ENCODE measurements around the gene ECE1.

Gene ECE1

DNA sequence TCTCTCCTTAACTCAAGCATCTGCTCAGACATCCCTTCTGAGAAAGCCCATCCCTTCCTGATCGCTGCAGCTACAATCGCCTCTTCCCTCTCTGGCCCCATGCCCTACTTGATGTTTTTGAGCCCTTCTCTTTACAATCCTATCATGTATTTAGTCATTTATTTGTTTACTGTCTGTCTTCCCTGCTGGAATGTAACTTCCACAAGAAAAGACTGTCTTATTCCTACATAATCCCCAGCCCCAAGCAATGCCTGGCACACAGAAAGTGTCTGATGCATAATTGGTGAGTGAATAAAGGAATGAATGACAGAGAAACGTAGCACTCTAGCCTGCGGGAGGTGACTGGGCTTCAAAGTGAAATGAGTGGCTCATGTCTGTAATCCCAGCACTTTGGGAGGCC lies 25.4 kb downstream of the ECE1 start:
- TF ChIP-seq TARDBP (IDR thresholded peaks at IDR 0.05) (no peak), SP1 (IDR thresholded peaks at IDR 0.05) (no peak), BHLHE40 (IDR thresholded peaks at IDR 0.05; ENCODE audit: borderline replicate concordance) (no peak), ELF4 (IDR thresholded peaks at IDR 0.05) (no peak), LEF1 (IDR thresholded peaks at IDR 0.05; ENCODE audit: borderline replicate concordance) (no peak), HDGF (IDR thresholded peaks at IDR 0.05; ENCODE audit: borderline replicate concordance) (no peak), ARNT (IDR thresholded peaks at IDR 0.05) (no peak)
- DNase-seq (ENCODE audit: extremely low spot score): no peak
- POLR2A ChIA-PET: interaction anchor here (0.8 kb wide), 1 partner anchor 10 kb away, joined by 3 read pairs; no protein-coding TSS in a partner anchor
- CTCF ChIA-PET: interaction anchor here (0.6 kb wide), 1 partner anchor 103 kb away, joined by 10 read pairs; no protein-coding TSS in a partner anchor

DNA sequence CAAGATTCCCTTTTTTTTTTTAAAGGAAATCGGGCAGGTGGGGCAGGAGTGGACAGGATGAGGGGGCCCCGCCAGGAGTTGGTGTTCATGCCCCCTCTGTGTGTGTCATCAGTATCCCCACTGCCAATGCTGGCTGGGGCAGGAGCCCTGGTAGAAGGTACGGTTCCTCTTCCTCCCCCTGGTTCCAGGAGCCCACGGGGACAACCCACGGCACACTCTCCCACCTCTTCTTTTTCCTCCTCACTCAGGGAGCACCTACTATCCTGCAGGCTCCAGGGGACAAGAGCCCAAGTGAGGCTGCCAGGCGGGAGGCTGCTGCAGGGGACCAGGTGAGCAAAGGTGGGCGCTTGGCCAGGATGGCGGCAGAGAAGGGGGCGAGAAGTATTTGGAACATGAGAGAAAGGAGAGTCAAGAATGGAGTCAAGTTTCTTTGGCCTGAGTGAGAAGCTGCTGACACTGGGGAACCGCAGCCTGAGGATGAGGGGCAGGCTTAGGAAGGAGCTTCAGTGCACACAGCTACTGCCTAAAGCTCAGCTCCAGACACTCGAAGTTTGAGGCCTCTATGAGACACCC lies 26.5 kb downstream of the ECE1 start:
- POLR2A ChIA-PET: interaction anchor here (0.8 kb wide), 1 partner anchor 9 kb away, joined by 3 read pairs; no protein-coding TSS in a partner anchor
- DNase-seq (ENCODE audit: extremely low spot score): no peak
- no peak for TF ChIP-seq TARDBP (IDR thresholded peaks at IDR 0.05)
- no peak for TF ChIP-seq ELF4 (IDR thresholded peaks at IDR 0.05)
- CTCF ChIA-PET: no interaction called here

DNA sequence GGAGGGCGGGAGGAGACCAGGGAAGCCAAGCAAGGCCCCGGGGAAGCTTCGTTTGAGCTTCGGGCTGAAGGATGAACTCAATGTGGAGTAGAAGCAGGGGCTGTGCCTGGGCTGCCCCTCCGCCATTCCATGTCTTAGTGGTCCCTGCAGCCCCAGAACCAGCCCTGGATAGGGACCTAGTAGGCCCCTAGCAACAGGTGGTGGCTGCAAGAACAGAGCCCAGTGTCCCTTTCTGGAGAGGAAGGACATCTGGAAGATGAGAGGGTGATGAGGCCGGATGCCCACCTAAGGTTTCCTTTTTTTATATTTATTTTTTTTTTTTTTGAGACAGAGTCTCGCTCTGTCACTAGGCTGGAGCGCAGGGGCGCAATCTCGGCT lies 27.2 kb downstream of the ECE1 start:
- ChIA-PET CTCF (no interaction called here), POLR2A (no interaction called here)
- no peak for DNase-seq (ENCODE audit: extremely low spot score)
- TF ChIP-seq, protein P1, sequence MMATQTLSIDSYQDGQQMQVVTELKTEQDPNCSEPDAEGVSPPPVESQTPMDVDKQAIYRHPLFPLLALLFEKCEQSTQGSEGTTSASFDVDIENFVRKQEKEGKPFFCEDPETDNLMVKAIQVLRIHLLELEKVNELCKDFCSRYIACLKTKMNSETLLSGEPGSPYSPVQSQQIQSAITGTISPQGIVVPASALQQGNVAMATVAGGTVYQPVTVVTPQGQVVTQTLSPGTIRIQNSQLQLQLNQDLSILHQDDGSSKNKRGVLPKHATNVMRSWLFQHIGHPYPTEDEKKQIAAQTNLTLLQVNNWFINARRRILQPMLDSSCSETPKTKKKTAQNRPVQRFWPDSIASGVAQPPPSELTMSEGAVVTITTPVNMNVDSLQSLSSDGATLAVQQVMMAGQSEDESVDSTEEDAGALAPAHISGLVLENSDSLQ (IDR thresholded peaks at IDR 0.05): no peak
- TF ChIP-seq CTBP1 (IDR thresholded peaks at IDR 0.05; ENCODE audit: borderline replicate concordance) (no peak), LEF1 (IDR thresholded peaks at IDR 0.05; ENCODE audit: borderline replicate concordance) (no peak), NFRKB (IDR thresholded peaks at IDR 0.05) (no peak), BHLHE40 (IDR thresholded peaks at IDR 0.05; ENCODE audit: borderline replicate concordance) (no peak), SP1 (IDR thresholded peaks at IDR 0.05) (no peak), ELF4 (IDR thresholded peaks at IDR 0.05) (no peak), SUZ12 (IDR thresholded peaks at IDR 0.05) (no peak), ZNF384 (IDR thresholded peaks at IDR 0.05) (no peak), FOXM1 (IDR thresholded peaks at IDR 0.05; ENCODE audit: borderline replicate concordance) (no peak), TARDBP (IDR thresholded peaks at IDR 0.05) (no peak), HDGF (IDR thresholded peaks at IDR 0.05; ENCODE audit: borderline replicate concordance) (no peak), FOXA1 (IDR thresholded peaks at IDR 0.05) (no peak), ARNT (IDR thresholded peaks at IDR 0.05) (no peak)

DNA sequence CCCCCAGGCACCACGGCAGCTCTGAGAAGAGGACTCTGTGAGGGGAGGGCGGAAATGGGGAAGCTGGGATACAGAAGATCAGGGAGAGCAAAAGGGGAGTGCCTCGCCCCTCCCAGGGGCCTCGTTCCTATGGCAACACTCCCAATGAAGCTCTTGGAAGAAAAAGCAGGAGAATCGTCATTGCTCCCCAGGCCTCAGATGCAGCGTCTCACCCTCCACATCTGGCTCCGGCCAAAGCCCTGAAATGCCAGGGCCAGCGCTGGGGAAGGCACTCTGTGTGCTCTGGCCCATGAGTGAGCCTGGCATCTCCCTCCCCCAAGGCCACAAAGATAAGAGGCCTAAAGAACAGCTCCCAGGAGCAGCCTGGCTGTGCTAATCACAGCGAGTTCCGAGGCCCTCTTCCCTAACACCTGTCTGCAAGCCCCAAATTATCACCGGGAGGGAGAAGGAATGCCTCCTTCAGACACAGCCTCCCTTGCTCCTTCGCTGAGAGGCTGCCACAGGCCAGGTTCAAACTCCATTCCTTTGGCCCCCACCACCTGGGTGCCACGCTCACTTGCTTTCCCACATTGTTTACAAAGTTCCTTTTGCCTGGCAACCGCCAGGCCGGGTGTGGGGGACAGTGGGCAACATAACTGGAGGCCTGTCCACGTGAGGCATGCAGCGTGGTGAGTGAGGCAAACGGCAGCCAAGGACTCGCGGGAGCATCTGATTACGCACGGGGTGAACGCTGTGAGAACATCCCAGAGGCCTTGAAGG lies 27.8 kb downstream of the ECE1 start:
- CTCF ChIA-PET: interaction anchor here (0.9 to 9.0 kb wide), 2 partner anchors 8 to 106 kb away, joined by 4 to 74 read pairs; no protein-coding TSS in a partner anchor
- TF ChIP-seq FOXM1 (IDR thresholded peaks at IDR 0.05; ENCODE audit: borderline replicate concordance): no peak
- TF ChIP-seq SP1 (IDR thresholded peaks at IDR 0.05): no peak
- no peak for TF ChIP-seq CTBP1 (IDR thresholded peaks at IDR 0.05; ENCODE audit: borderline replicate concordance)
- TF ChIP-seq ELF4 (IDR thresholded peaks at IDR 0.05): no peak
- TF ChIP-seq BHLHE40 (IDR thresholded peaks at IDR 0.05; ENCODE audit: borderline replicate concordance): no peak
- no peak for TF ChIP-seq SUZ12 (IDR thresholded peaks at IDR 0.05)
- no peak for TF ChIP-seq LEF1 (IDR thresholded peaks at IDR 0.05; ENCODE audit: borderline replicate concordance)
- no peak for TF ChIP-seq L3MBTL2 (conservative IDR thresholded peaks at IDR 0.05)
- TF ChIP-seq, protein P1 (IDR thresholded peaks at IDR 0.05): no peak
- no peak for TF ChIP-seq NFRKB (IDR thresholded peaks at IDR 0.05)
- TF ChIP-seq TARDBP (IDR thresholded peaks at IDR 0.05): no peak
- TF ChIP-seq FOXA1 (IDR thresholded peaks at IDR 0.05): no peak
- TF ChIP-seq HDGF (IDR thresholded peaks at IDR 0.05; ENCODE audit: borderline replicate concordance): no peak
- no peak for TF ChIP-seq ZNF384 (IDR thresholded peaks at IDR 0.05)
- POLR2A ChIA-PET: interaction anchor here (1.0 kb wide), 1 partner anchor 82 kb away, joined by 3 read pairs; no protein-coding TSS in a partner anchor
- no peak for DNase-seq (ENCODE audit: extremely low spot score)

DNA sequence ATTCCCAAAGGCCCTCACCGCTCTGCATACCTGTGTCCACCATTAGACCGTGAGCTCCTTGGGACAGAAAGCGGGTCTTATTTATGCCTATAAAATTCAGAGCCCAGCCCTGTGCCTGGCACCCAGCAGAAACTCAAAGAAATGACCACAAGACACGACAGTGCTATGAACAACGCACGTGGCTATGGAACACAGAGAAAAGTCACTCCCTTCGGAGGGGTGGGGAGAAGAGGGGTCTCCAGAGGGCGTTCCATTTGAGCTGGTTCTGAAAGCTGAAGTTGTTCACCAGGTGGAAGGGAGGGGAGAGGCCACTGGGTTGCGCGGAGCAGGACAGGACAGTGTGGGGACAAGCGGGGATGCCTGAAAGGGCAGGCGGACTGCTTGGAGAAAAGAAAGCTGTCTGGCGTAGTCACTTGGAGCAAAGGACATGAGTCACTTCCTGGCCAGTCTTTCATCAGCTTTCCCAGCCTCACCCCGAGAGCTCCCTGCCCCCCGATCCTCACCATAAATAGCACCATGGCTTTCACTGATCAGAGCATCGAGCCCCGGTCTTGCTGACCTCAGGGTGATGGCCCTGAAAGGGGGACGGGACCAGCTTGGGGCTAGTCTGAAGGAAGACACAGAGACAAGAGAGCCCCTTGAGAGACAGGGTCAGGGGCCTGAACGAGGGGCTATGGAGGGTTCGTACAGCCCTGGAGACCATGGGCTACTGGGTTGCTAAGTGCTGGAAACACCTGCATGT lies 28.5 kb downstream of the ECE1 start:
- DNase-seq (ENCODE audit: extremely low spot score): no peak
- CTCF ChIA-PET: interaction anchor here (0.9 to 9.0 kb wide), 2 partner anchors 9 to 107 kb away, joined by 4 to 74 read pairs; no protein-coding TSS in a partner anchor
- POLR2A ChIA-PET: interaction anchor here (1.0 kb wide), 1 partner anchor 83 kb away, joined by 3 read pairs; no protein-coding TSS in a partner anchor
- TF ChIP-seq BHLHE40 (IDR thresholded peaks at IDR 0.05; ENCODE audit: borderline replicate concordance) (no peak), LEF1 (IDR thresholded peaks at IDR 0.05; ENCODE audit: borderline replicate concordance) (no peak)

DNA sequence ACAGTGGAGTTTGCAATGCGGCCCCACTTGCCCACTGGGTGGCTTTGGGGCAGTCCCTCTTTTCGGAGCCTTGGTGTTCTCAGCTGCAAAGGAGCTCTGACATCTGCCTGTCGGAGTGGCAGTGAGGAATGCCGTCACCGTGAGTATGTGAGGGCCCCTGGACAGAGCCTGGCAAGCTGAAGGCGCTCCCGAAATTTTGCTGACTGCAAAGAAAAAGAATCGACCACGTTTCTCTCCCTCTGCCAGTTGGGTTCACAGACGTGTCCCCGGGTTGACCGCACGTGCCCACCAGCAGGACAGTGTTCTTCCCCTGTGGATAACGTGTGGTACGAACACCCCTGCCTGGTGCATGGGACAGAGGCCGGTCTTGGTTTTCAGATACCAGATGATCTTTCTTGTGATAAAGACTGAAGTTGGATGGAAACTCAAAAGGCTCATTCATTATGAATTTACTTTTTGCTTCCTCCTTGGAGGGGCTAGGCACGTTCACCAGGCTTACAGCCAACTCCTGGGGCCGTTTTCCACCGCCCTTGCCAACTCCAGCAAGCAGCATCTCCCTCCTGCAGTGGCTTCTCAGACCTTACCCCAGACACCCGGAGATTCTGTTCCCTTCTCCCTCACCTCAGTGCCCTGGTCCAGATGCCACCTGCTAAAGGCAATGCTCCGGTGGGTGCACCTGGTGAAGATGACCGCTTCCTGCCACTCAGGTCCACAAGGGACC lies 29.7 kb downstream of the ECE1 start:
- POLR2A ChIA-PET: no interaction called here
- CTCF ChIA-PET: interaction anchor here (9.0 kb wide), 1 partner anchor 10 kb away, joined by 74 read pairs; no protein-coding TSS in a partner anchor
- TF ChIP-seq FOXM1 (IDR thresholded peaks at IDR 0.05; ENCODE audit: borderline replicate concordance) (no peak), HDGF (IDR thresholded peaks at IDR 0.05; ENCODE audit: borderline replicate concordance) (no peak), LEF1 (IDR thresholded peaks at IDR 0.05; ENCODE audit: borderline replicate concordance) (no peak), ELF4 (IDR thresholded peaks at IDR 0.05) (no peak), NFRKB (IDR thresholded peaks at IDR 0.05) (no peak), FOXA1 (IDR thresholded peaks at IDR 0.05) (no peak), SUZ12 (IDR thresholded peaks at IDR 0.05) (no peak), BHLHE40 (IDR thresholded peaks at IDR 0.05; ENCODE audit: borderline replicate concordance) (no peak), CTBP1 (IDR thresholded peaks at IDR 0.05; ENCODE audit: borderline replicate concordance) (no peak), SP1 (IDR thresholded peaks at IDR 0.05) (no peak), FOXK2 (IDR thresholded peaks at IDR 0.05) (no peak), L3MBTL2 (conservative IDR thresholded peaks at IDR 0.05) (no peak), TARDBP (IDR thresholded peaks at IDR 0.05) (no peak), ARNT (IDR thresholded peaks at IDR 0.05) (no peak)
- TF ChIP-seq, protein P1 (IDR thresholded peaks at IDR 0.05): no peak
- no peak for DNase-seq (ENCODE audit: extremely low spot score)

Measured in HEK293T (cell line).